ENCODE results near the gene MCC.

DNA sequence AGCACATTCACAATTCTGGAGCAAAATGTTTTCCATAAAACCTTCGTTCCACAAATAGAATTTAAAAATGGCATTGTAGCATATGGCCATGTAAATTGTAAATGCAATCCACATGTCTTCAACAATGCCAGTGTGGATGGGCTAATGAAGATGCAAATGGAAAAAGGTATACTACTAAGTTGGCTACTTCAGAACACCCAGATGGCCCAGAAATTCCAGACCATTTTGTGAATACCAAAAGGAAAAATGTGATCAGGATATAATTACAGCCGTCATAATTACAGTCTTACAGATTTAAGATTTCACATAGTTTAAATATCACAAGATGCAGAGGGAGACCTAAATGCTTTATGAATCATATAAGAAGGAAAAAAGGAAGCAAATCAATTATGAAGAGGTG lies 170.6 kb downstream of the MCC start:
- TF ChIP-seq, protein P1, sequence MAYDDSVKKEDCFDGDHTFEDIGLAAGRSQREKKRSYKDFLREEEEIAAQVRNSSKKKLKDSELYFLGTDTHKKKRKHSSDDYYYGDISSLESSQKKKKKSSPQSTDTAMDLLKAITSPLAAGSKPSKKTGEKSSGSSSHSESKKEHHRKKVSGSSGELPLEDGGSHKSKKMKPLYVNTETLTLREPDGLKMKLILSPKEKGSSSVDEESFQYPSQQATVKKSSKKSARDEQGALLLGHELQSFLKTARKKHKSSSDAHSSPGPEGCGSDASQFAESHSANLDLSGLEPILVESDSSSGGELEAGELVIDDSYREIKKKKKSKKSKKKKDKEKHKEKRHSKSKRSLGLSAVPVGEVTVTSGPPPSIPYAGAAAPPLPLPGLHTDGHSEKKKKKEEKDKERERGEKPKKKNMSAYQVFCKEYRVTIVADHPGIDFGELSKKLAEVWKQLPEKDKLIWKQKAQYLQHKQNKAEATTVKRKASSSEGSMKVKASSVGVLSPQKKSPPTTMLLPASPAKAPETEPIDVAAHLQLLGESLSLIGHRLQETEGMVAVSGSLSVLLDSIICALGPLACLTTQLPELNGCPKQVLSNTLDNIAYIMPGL (CRISPR knock-in tag; IDR thresholded peaks at IDR 0.05; ENCODE audit: borderline replicate concordance), result no peak
- TF ChIP-seq FOXS1 (CRISPR knock-in tag; IDR thresholded peaks at IDR 0.05) (no peak), POLR2A (IDR thresholded peaks at IDR 0.05; ENCODE audit: low read length) (no peak), CHD4 (IDR thresholded peaks at IDR 0.05; ENCODE audit: borderline replicate concordance) (no peak)
- TF ChIP-seq, protein P2, sequence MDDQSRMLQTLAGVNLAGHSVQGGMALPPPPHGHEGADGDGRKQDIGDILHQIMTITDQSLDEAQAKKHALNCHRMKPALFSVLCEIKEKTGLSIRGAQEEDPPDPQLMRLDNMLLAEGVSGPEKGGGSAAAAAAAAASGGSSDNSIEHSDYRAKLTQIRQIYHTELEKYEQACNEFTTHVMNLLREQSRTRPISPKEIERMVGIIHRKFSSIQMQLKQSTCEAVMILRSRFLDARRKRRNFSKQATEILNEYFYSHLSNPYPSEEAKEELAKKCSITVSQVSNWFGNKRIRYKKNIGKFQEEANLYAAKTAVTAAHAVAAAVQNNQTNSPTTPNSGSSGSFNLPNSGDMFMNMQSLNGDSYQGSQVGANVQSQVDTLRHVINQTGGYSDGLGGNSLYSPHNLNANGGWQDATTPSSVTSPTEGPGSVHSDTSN (IDR thresholded peaks at IDR 0.05), result no peak
- TF ChIP-seq, protein P3, sequence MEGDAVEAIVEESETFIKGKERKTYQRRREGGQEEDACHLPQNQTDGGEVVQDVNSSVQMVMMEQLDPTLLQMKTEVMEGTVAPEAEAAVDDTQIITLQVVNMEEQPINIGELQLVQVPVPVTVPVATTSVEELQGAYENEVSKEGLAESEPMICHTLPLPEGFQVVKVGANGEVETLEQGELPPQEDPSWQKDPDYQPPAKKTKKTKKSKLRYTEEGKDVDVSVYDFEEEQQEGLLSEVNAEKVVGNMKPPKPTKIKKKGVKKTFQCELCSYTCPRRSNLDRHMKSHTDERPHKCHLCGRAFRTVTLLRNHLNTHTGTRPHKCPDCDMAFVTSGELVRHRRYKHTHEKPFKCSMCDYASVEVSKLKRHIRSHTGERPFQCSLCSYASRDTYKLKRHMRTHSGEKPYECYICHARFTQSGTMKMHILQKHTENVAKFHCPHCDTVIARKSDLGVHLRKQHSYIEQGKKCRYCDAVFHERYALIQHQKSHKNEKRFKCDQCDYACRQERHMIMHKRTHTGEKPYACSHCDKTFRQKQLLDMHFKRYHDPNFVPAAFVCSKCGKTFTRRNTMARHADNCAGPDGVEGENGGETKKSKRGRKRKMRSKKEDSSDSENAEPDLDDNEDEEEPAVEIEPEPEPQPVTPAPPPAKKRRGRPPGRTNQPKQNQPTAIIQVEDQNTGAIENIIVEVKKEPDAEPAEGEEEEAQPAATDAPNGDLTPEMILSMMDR (IDR thresholded peaks at IDR 0.05), result no peak

All from A549 (cell line).